HepG2 (cell line): Measurements from ENCODE around the gene CTSW. TPM values are rescaled to one million over a fixed set of nuclear protein-coding genes. Genes with fewer than 3 reads are reported as not detected.

ENCODE experiments used
- DR1 ChIP-seq: sonication (generic); formaldehyde crosslinking; IDR thresholded peaks from 2 replicates; pipeline ENCODE4 v1.8.0; 2021; ENCODE audit warnings: mild to moderate bottlenecking, missing genetic modification reagents, inconsistent platforms
- FLYWCH1 ChIP-seq: sonication (generic); formaldehyde crosslinking; IDR thresholded peaks from 2 replicates; pipeline ENCODE4 v1.8.1; 2023; ENCODE audit warnings: mild to moderate bottlenecking, missing genetic modification reagents
- NR2F6 ChIP-seq, 2 experiments: IDR thresholded peaks; 2 replicates each; pipeline ENCODE4 v1.6.1; 2016; ENCODE audit warnings: antibody characterized with exemption in 1 of 2, mild to moderate bottlenecking in 1 of 2
- ONECUT2 ChIP-seq: sonication (generic); formaldehyde crosslinking; IDR thresholded peaks from 2 replicates; pipeline ENCODE4 v1.4.0; 2020; ENCODE audit warnings: missing genetic modification reagents
- SP1 ChIP-seq, 2 experiments: fragments of 450-650 bp in 1 of 2; sonication (generic) in 1 of 2; formaldehyde crosslinking in 1 of 2; IDR thresholded peaks; 2 replicates each; pipeline versions ENCODE4 v1.4.0 to v1.6.1; 2016 to 2020; ENCODE audit warnings: missing genetic modification reagents in 1 of 2
- TCF7 ChIP-seq: sonication (generic); IDR thresholded peaks from 2 replicates; pipeline ENCODE4 v1.6.1; 2016; ENCODE audit warnings: antibody characterized with exemption, low read depth
- ZKSCAN1 ChIP-seq: fragments of 150-350 bp; IDR thresholded peaks from 2 replicates; pipeline ENCODE4 v1.6.1; 2014; ENCODE audit warnings: low read length
- ZNF281 ChIP-seq: sonication (generic); formaldehyde crosslinking; IDR thresholded peaks from 2 replicates; pipeline ENCODE4 v1.4.0; 2020; ENCODE audit warnings: missing genetic modification reagents, borderline replicate concordance
- ZXDC ChIP-seq: sonication (generic); formaldehyde crosslinking; IDR thresholded peaks from 2 replicates; pipeline ENCODE4 v1.5.0; 2020; ENCODE audit warnings: mild to moderate bottlenecking, missing genetic modification reagents
- polyA plus RNA-seq, 8 experiments: library from polyadenylated mRNA; depleted of rRNA in 3 of 8; stranded (reverse) in 7 of 8; unstranded in 1 of 8; fragments of >200 nt; fragmentation: Illumina TruSeq in 4 of 8; extraction: Trizol in 4 of 8; gene quantifications; 2 replicates each; pipeline versions ENCODE4 v1.2.1 to v1.2.3, GENCODE V29; 2011 to 2016; ENCODE audit warnings: low read depth in 4 of 8, missing spikeins in 1 of 8, mixed read lengths in 1 of 8; ENCODE audit not compliant: insufficient read depth in 1 of 8
- total RNA-seq, 5 experiments: library from RNA; depleted of rRNA; stranded (reverse); fragments of >200 nt; fragmentation: Illumina TruSeq; extraction: Trizol; gene quantifications; 2 replicates each; pipeline ENCODE4 v1.2.3, GENCODE V29; 2016; ENCODE audit warnings: low read depth in 1 of 5
- TF ChIP-seq, protein P1 (sequence below): sonication (generic); formaldehyde crosslinking; IDR thresholded peaks from 2 replicates; pipeline ENCODE4 v1.5.0; 2020; ENCODE audit warnings: mild to moderate bottlenecking, missing genetic modification reagents
- TF ChIP-seq, protein P2 (sequence below): sonication (generic); formaldehyde crosslinking; IDR thresholded peaks from 2 replicates; pipeline ENCODE4 v1.8.0; 2022; ENCODE audit warnings: missing genetic modification reagents, mild to moderate bottlenecking, moderate library complexity, borderline replicate concordance
- TF ChIP-seq, protein P3 (sequence below): IDR thresholded peaks from 2 replicates; pipeline ENCODE4 v1.6.1; 2016; ENCODE audit warnings: missing biosample characterization, missing genetic modification reagents, low read depth
- TF ChIP-seq, protein P4 (sequence below): sonication (generic); formaldehyde crosslinking; IDR thresholded peaks from 2 replicates; pipeline ENCODE4 v1.4.0; 2020; ENCODE audit warnings: mild to moderate bottlenecking, missing genetic modification reagents

The CTSW gene
- total and polyA plus RNA-seq, 2 of the 13 experiments (the other 11 are each of a cell fraction or from before 2014, with no cell fraction given) = 0.09 TPM; not detected in 1

GRCh38 chr11:65873318-65874156, 6.1 kb upstream of the CTSW start (continued):
- TF ChIP-seq, protein P1, sequence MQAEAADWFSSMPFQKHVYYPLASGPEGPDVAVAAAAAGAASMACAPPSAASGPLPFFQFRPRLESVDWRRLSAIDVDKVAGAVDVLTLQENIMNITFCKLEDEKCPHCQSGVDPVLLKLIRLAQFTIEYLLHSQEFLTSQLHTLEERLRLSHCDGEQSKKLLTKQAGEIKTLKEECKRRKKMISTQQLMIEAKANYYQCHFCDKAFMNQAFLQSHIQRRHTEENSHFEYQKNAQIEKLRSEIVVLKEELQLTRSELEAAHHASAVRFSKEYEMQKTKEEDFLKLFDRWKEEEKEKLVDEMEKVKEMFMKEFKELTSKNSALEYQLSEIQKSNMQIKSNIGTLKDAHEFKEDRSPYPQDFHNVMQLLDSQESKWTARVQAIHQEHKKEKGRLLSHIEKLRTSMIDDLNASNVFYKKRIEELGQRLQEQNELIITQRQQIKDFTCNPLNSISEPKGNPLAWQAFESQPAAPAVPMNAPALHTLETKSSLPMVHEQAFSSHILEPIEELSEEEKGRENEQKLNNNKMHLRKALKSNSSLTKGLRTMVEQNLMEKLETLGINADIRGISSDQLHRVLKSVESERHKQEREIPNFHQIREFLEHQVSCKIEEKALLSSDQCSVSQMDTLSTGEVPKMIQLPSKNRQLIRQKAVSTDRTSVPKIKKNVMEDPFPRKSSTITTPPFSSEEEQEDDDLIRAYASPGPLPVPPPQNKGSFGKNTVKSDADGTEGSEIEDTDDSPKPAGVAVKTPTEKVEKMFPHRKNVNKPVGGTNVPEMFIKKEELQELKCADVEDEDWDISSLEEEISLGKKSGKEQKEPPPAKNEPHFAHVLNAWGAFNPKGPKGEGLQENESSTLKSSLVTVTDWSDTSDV = peak; percentile 64; the same call in 1 of the 2 replicates
- no peak for TF ChIP-seq SP1 (IDR thresholded peaks at IDR 0.05)
- TF ChIP-seq SP1 (CRISPR knock-in tag; IDR thresholded peaks at IDR 0.05) = peak; percentile 99
- TF ChIP-seq FLYWCH1 (CRISPR knock-in tag) = peak; percentile 76; the same call in 1 of the 2 replicates
- no peak for TF ChIP-seq ONECUT2 (CRISPR knock-in tag)
- TF ChIP-seq ZXDC (CRISPR knock-in tag) = no peak
- no peak for TF ChIP-seq DR1 (CRISPR knock-in tag)
- no peak for TF ChIP-seq ZNF281 (CRISPR knock-in tag)
- TF ChIP-seq ZKSCAN1 = peak; percentile 35; the same call in 1 of the 2 replicates
- TF ChIP-seq NR2F6 (IDR thresholded peaks at IDR 0.05) = 0 out of 2 replicates have a peak, but pooled peaks have one; percentile 10
- TF ChIP-seq NR2F6 (CRISPR knock-in tag; IDR thresholded peaks at IDR 0.05) = no peak
- TF ChIP-seq TCF7 = no peak
- TF ChIP-seq, protein P2, sequence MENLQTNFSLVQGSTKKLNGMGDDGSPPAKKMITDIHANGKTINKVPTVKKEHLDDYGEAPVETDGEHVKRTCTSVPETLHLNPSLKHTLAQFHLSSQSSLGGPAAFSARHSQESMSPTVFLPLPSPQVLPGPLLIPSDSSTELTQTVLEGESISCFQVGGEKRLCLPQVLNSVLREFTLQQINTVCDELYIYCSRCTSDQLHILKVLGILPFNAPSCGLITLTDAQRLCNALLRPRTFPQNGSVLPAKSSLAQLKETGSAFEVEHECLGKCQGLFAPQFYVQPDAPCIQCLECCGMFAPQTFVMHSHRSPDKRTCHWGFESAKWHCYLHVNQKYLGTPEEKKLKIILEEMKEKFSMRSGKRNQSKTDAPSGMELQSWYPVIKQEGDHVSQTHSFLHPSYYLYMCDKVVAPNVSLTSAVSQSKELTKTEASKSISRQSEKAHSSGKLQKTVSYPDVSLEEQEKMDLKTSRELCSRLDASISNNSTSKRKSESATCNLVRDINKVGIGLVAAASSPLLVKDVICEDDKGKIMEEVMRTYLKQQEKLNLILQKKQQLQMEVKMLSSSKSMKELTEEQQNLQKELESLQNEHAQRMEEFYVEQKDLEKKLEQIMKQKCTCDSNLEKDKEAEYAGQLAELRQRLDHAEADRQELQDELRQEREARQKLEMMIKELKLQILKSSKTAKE (CRISPR knock-in tag) = peak; percentile 71
- TF ChIP-seq, protein P3, sequence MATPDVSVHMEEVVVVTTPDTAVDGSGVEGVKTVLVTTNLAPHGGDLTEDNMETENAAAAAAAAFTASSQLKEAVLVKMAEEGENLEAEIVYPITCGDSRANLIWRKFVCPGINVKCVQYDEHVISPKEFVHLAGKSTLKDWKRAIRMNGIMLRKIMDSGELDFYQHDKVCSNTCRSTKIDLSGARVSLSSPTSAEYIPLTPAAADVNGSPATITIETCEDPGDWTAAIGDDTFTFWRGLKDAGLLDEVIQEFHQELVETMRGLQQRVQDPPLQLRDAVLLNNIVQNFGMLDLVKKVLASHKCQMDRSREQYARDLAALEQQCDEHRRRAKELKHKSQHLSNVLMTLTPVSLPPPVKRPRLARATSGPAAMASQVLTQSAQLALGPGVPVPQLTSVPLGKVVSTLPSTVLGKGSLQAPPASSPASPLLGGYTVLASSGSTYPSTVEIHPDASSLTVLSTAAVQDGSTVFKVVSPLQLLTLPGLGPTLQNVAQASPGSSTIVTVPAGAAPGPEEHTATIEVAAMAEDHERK (CRISPR knock-in tag) = no peak
- TF ChIP-seq, protein P4, sequence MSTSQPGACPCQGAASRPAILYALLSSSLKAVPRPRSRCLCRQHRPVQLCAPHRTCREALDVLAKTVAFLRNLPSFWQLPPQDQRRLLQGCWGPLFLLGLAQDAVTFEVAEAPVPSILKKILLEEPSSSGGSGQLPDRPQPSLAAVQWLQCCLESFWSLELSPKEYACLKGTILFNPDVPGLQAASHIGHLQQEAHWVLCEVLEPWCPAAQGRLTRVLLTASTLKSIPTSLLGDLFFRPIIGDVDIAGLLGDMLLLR (CRISPR knock-in tag) = 0 out of 2 replicates have a peak, but pooled peaks have one; percentile 40
